Neuron (in vitro differentiated cells): ENCODE data around the gene GABRR2.

Experiments used
- H2AFZ ChIP-seq: one replicate; pipeline ENCODE4 v1.6.1; 2013; ENCODE audit warnings: low read depth, mild to moderate bottlenecking, inconsistent platforms, low read length, moderate library complexity
- H3K27me3 ChIP-seq: one replicate; pipeline ENCODE4 v1.6.1; 2013; ENCODE audit warnings: low read length; ENCODE audit not compliant: insufficient read depth
- H3K36me3 ChIP-seq: one replicate; pipeline ENCODE4 v1.6.1; 2013; ENCODE audit warnings: low read length; ENCODE audit not compliant: insufficient read depth
- H3K4me1 ChIP-seq: one replicate; pipeline ENCODE4 v1.6.1; 2013; ENCODE audit warnings: low read length; ENCODE audit not compliant: insufficient read depth
- H3K4me3 ChIP-seq: 2 replicates; pipeline ENCODE4 v1.5.1; 2013; ENCODE audit warnings: mild to moderate bottlenecking, low read length, moderate library complexity
- H3K9me3 ChIP-seq: one replicate; pipeline ENCODE4 v1.6.1; 2013; ENCODE audit warnings: low read length

Gene GABRR2

DNA sequence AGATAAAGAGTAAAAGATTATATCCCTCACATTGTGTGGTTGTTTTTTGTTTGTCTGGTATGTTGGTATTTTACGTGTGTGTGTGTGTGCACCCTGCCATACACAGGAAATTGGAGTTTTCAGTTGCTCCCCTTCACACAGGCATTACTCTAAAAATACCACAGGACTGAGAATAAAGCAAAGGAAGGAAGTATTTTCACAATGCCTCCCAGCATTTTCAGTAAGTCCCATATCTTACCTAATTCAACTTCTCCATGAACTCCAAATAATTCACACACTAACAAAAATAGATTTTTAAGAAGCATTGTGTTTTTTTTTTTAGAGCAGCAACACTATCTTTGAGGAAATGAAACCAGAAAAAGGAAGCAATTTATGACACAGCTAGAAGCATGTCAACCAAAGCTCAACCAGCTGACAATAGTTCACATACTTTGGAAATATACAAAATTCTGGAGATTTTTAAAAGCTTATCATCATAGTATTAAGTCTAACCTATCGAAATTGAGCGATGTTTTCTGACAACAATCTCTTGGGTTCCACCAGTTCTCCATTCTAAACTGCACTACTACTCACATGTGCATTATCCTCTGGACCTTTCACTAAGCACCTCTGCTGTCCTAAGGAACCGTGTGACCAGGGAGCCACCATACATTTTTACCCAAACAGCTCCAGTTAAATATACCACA, 35.3 kb upstream of the GABRR2 start:
- Histone ChIP-seq H3K4me3 (no peak overlapping the region), H3K9me3 (no peaks in the 10 kb centered on the region), H3K27me3 (no peaks in the 10 kb centered on the region), H3K36me3 (no peaks in the 10 kb centered on the region), H2AFZ (no peak overlapping the region), H3K4me1 (peaks cover 22% of the 10 kb centered on the region)

DNA sequence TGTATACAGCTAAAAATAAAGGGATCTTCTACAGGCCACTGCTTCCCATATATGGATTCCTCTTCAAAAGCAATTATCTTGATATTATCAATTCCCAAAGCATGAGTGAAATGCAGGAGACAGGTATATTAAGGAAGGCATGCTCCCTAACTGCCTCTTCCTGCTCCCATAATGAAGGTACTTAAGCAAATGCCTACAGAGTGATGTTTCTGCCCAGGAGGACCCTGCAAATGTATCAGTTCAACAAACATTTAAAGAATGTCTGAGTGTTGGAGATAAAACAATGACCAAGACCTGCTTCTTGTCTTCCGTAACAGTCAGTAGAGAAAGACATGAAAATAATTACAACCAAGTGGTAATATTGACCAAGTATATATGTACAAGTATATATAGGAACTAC, 33.3 kb upstream of the GABRR2 start:
- Histone ChIP-seq H3K9me3 (no peaks in the 10 kb centered on the region), H2AFZ (no peak overlapping the region), H3K4me3 (no peak overlapping the region), H3K4me1 (peaks cover 14% of the 10 kb centered on the region), H3K36me3 (no peaks in the 10 kb centered on the region), H3K27me3 (no peaks in the 10 kb centered on the region)

DNA sequence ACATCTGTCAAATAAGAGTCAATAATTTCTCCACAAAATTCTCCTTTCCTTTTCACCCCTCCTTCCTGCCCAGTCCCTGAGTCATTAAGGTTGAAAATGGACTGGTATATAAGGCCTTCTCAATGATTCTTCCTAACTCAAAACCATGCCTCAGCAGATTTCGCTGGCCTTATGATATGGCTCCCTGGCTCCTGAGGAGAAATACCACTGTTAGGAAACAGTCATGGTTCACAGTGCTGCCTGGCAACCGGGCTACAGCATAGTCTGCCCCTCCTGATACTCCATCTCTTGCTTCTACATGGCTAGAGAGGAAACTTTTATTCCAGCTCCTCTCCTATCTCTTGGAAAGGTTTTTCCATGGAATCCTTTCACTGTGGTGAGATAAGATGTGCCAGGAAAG, 32.7 kb upstream of the GABRR2 start:
- no peak overlapping the region for H3K4me3 ChIP-seq
- no peak overlapping the region for H2AFZ ChIP-seq
- peaks cover 14% of the 10 kb centered on the region for H3K4me1 ChIP-seq
- no peaks in the 10 kb centered on the region for H3K27me3 ChIP-seq
- H3K9me3 ChIP-seq, result no peaks in the 10 kb centered on the region
- H3K36me3 ChIP-seq, result peaks cover under 1% of the 10 kb centered on the region

DNA sequence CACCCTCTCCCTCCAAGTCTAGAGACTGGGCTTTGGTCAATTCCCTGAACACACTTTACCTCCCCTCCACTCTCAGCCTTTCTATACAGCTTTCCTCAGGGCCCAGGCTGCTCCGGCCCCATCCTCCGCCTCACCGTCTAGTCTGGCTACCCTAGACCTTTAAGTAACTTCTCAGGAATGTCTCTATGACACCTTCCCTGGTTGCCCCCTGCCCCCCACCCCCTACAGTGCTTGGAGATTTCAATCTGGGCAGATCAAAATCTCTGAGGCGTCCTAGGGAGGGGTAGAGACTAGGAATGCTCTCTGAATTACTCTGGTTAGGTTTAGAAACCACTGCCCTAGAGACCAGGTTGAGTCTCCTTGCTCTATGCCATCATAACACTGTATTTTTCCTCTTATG, 31.3 kb upstream of the GABRR2 start:
- Histone ChIP-seq H3K4me1 (peaks cover 13% of the 10 kb centered on the region), H3K36me3 (peaks cover 11% of the 10 kb centered on the region), H3K4me3 (no peak overlapping the region), H3K27me3 (no peaks in the 10 kb centered on the region), H2AFZ (no peak overlapping the region), H3K9me3 (no peaks in the 10 kb centered on the region)

DNA sequence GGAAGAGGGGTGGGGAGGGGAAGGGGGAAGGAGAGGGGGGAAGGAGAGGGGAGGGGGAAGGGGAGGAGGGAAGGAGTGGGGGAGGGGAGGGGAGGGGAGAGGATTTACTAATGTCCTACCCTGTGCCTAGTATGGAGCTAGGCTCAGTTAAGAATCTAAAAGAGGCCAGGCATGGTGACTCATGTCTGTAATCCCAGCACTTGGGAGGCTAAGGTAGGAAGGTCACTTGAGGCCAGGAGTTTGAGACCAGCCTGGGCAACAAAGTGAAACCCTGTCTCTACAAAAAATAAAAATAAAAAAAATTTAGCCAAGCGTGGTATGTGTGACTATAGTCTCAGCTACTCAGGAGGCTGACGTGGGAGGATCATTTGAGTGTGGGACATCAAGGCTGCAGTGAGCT, 24.5 kb upstream of the GABRR2 start:
- Histone ChIP-seq H2AFZ (no peak overlapping the region), H3K9me3 (no peaks in the 10 kb centered on the region), H3K4me3 (no peak overlapping the region), H3K27me3 (no peaks in the 10 kb centered on the region), H3K4me1 (no peaks in the 10 kb centered on the region), H3K36me3 (peaks cover 62% of the 10 kb centered on the region)

DNA sequence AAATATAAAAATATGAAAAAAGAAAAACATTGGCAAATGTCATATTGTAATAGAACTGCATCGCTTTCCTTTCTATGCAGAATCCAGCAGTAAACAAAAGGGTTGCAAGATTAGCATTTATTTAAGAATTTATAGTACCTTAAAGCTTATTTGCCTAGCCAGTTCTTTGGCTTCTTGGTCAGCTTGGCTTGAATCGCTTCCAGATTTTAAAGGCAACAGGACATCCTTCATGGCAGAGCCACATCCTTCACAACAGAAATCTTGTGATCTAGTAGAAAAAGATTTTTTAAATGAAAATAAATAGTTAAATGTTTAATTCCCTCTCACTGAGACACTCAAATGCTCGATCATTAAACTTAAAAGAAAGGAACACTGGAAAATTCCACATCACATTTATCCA, 20.1 kb upstream of the GABRR2 start:
- Histone ChIP-seq H3K4me1 (no peaks in the 10 kb centered on the region), H3K27me3 (no peaks in the 10 kb centered on the region), H2AFZ (no peak overlapping the region), H3K4me3 (no peak overlapping the region), H3K9me3 (no peaks in the 10 kb centered on the region), H3K36me3 (peaks cover 64% of the 10 kb centered on the region)

DNA sequence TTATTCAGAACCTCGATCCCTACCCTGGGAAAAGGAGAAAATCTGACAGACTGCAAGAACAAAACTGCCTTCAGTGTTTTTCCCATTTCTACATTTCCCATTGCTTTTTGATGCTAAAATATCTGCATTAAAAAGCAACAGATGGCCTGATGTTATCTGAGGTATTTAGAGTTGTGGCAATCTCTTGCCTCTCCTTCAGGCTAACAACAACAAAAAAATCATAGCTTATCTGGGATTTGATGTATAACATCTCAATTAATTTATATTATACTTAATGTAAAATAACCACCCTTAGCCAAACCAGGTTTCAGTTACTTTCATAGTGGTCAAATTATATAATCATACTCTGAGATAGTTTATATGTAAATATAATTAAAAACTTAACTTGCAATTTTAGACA, 15.8 kb upstream of the GABRR2 start:
- Histone ChIP-seq H2AFZ (no peak overlapping the region), H3K4me1 (no peaks in the 10 kb centered on the region), H3K27me3 (no peaks in the 10 kb centered on the region), H3K4me3 (no peak overlapping the region), H3K36me3 (peaks cover 67% of the 10 kb centered on the region), H3K9me3 (no peaks in the 10 kb centered on the region)

DNA sequence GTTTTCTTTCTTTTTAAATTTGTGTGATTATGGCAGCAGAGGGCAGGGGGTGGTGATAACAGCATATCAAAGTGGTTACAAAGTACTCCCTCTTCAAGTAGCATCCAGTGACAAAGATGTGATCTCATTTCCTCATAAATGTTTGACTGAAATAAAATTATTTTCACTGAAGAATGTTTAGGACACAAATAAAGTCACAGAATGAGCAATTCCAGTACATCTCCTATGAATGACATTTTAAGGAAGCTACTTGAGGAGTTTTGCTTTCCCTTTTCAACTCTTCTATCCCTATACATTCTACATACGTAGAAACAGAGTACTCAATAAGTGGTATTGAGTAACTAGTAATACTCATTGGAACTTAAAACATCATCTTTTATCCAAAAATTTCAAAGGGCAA, 13.9 kb upstream of the GABRR2 start:
- H3K9me3 ChIP-seq, result no peaks in the 10 kb centered on the region
- H3K36me3 ChIP-seq, result peaks cover 56% of the 10 kb centered on the region
- no peak overlapping the region for H3K4me3 ChIP-seq
- H3K27me3 ChIP-seq, result no peaks in the 10 kb centered on the region
- H2AFZ ChIP-seq, result no peak overlapping the region
- no peaks in the 10 kb centered on the region for H3K4me1 ChIP-seq

DNA sequence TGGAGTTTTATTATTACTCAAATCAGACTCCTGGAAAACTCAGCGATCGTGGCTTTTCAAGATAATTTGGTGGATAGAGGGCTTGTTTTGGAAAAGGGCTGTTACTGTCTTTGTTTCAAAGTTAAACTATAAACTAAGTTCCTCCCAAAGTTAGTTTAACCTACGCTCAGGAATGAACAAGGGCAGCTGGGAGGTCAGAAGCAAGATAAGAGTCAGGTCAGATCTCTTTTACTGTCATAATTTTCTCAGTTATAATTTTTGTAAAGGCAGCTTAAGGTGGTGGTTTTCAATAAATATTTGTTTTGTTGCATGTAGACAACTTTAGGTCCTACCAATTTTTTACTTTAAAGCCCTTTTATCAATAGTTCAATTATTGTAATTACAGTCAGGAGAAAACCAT, 9.2 kb upstream of the GABRR2 start:
- H2AFZ ChIP-seq, result no peak overlapping the region
- no peaks in the 10 kb centered on the region for H3K27me3 ChIP-seq
- H3K4me1 ChIP-seq, result no peaks in the 10 kb centered on the region
- H3K9me3 ChIP-seq, result peaks cover 10% of the 10 kb centered on the region
- H3K36me3 ChIP-seq, result peaks cover 27% of the 10 kb centered on the region
- H3K4me3 ChIP-seq, result no peak overlapping the region

DNA sequence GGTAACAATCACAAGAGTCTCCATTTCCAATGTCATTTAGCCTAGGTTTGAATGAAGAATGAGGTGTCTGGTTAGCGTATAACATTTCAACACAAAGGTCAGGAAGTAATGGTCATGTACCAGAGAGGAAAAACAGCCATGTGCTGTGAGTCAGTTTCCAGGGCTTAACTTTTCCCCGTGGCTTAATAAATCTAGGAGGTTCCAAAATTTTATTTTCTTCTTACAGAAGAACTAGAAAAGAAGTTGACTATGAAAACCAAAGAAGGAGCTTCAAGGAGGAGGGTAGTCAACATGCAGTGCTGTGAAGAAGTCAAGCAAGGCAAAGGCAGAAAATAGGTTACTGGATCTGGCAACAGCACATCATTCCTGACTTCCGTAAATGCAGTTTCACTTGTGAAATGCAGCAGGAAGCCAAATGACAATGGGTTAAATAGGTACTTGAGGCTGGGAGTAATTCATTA, 8.4 kb upstream of the GABRR2 start:
- Histone ChIP-seq H3K4me3 (no peak overlapping the region), H3K9me3 (peaks cover 10% of the 10 kb centered on the region), H3K4me1 (no peaks in the 10 kb centered on the region), H3K27me3 (no peaks in the 10 kb centered on the region), H2AFZ (no peak overlapping the region), H3K36me3 (peaks cover 20% of the 10 kb centered on the region)

DNA sequence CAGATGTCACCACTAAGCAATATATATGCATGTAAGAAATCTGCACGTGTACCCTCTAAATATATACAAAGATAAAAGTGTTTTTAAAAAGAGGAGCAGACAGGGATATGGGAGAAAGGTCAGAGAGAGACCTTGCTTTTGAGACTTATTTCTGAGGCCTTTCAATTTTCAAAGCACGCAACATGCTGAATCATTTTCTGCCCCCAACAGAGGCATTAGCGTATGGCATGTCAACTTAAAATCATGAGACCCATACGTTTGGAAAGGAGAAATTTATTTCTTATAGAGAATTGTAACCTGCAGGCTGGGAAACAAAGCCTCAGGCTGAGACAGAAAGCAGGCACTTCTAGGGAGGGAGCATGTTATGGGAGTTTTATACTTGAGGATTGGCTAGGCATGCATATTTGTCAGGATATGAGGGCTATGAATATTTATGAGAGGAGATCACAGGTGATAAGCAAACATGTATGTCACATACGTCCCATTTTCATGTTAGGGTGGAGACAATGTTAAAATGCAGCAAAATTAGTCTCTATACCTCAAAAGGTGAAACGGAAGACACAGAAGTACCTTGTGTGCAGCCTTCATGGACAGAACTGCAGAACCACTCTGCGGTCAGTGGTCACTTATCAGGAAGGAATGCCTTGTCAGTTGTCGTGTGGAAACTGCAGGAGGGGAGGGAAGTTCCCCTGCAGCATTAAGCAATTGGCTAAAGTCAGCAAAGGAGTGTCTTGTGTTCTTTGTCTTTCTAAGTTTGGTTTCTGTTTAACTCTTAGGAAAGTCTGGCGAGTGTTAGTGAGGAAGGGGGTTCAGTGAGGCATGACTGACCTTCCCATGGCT, 6.3 kb upstream of the GABRR2 start:
- H2AFZ ChIP-seq, result no peak overlapping the region
- H3K27me3 ChIP-seq, result no peaks in the 10 kb centered on the region
- H3K4me3 ChIP-seq, result no peak overlapping the region
- peaks cover 3% of the 10 kb centered on the region for H3K36me3 ChIP-seq
- no peaks in the 10 kb centered on the region for H3K4me1 ChIP-seq
- peaks cover 10% of the 10 kb centered on the region for H3K9me3 ChIP-seq

DNA sequence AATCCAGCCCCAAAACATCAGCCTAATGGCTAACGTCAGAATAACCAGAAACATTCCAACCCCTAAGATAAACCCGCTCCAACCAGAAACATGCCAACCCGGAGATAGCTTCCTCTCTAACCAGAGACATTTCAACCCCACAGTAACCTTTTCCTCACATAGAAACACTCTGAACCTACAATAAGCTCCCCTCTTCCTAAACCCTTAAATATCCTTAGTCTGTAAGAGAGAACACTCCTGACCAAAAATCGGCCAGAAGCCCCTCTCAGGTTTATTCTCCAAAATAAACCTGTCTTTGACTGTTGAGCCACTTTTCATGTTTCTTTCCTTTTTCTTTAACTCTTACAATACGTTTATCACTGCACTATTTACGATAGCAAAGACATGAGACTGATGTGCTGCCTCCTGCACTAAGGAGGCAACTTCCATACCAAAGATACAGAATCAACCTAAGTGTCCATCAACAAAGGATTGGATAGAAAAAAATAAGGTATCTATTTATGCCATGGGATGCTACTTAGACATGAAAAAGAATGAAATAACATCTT, 5.0 kb upstream of the GABRR2 start:
- H3K36me3 ChIP-seq, result no peaks in the 10 kb centered on the region
- H2AFZ ChIP-seq, result no peak overlapping the region
- no peaks in the 10 kb centered on the region for H3K4me1 ChIP-seq
- H3K27me3 ChIP-seq, result no peaks in the 10 kb centered on the region
- peaks cover 10% of the 10 kb centered on the region for H3K9me3 ChIP-seq
- no peak overlapping the region for H3K4me3 ChIP-seq

DNA sequence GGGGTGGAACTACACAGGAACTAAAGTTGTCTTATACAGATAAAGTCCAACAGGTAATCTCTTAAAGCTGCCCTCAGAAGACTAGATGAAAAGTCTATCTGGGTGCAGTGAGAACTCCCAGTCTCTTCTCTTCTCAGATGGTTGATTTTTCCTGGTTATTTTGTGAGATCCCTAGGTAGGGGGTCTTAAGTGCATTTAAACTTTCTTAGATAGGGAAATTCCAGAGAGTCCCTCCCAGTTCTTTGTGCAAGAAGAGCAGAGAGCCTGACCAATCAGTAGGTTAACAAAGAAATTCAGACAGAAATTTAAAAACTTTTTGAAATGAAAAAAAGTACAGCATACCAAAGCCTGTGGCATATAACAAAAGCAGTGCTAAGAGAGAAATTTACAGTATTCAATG, 2.0 kb upstream of the GABRR2 start:
- Histone ChIP-seq H3K27me3 (no peaks in the 10 kb centered on the region), H3K36me3 (no peaks in the 10 kb centered on the region), H2AFZ (no peak overlapping the region), H3K9me3 (peaks cover 10% of the 10 kb centered on the region), H3K4me3 (no peak overlapping the region), H3K4me1 (peaks cover 14% of the 10 kb centered on the region)
